Measurements from ENCODE around the gene RBL2.

DNA sequence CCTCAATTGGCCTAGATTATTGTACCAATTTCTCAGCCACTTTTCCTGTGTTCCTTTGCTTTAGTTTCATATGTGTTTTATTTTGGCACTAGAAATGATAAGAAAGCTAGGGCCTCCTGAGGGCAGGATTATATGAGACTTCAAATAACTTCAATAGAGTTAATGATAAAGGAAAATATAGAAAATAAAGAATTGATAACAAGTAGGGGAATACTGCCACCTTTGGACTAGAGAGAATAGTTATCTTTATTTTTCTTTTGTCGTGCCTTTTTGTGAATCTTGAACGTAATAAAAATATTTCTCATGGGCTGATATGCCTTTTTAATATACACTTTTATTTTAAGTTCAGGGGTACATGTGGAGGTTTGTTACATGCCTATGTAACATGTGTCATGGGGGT lies 29.3 kb upstream of the RBL2 start:
- TF ChIP-seq POLR2A (IDR thresholded peaks at IDR 0.05; ENCODE audit: low read length): no peak
- TF ChIP-seq GATA1 (IDR thresholded peaks at IDR 0.05; ENCODE audit: low read depth, low read length): no peak
